Sigmoid colon (tissue), 4 donors: ENCODE data around the gene LHPP.

ENCODE experiments used
- CTCF ChIP-seq, 4 experiments: fragments of 450-650 bp in 3 of 4; fragments of 200-600 bp in 1 of 4; IDR thresholded peaks; one replicate each; pipeline ENCODE4 v1.5.1; 2016 to 2019; ENCODE audit warnings: antibody characterized with exemption in 4 of 4, mild to moderate bottlenecking in 3 of 4, moderate library complexity in 2 of 4
- POLR2A ChIP-seq, 2 donors: fragments of 450-650 bp; IDR thresholded peaks; one replicate each; pipeline ENCODE4 v1.6.1; 2016; ENCODE audit warnings: antibody characterized with exemption in 2 of 2, mild to moderate bottlenecking in 2 of 2, moderate library complexity in 2 of 2
- POLR2AphosphoS5 ChIP-seq, 4 donors: sonication (generic); formaldehyde crosslinking; IDR thresholded peaks; one replicate each; pipeline ENCODE4 v1.6.1; 2017; ENCODE audit warnings: antibody characterized with exemption in 4 of 4

DNA sequence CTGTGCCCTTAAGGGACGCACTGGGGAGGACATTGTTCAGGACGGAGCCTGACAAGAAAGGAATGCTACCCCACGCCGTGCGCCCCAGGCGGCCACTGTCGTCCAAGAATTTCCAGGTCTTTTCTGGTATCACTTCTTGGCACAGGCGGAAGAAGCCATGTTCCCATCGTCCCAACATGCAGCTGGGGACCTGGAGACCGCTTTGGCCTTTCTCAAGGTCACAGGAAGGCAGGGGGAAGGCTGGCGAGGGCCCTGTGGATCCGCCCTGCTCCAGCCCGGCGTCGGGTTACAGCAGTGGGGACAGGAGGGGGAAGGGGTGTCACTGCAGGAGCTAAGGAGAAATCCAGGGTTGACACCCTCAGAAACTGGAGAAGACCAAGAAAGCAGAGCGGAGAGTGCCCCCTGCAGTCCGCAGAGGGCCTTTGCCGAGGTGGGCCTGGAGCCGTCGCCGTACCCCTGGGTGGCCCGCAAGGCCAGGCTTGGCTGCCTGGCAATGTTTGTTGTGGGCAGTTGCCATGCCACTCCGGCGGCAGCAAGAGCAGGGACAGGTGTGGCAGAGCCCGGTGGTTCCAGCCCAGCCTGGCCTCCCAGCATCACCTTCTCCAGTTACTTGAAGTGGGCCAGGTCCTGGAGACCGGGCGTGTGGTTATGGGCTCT is 104.1 kb downstream of the LHPP start:
- TF ChIP-seq CTCF (IDR thresholded peaks at IDR 0.05) (no peak), POLR2A (IDR thresholded peaks at IDR 0.05) (no peak), POLR2AphosphoS5 (IDR thresholded peaks at IDR 0.05) (no peak)
